Activated CD4-positive, alpha-beta T cell treated with anti-CD3 and anti-CD28 coated beads for 24 hours (primary cell): ENCODE measurements around the gene NSRP1.
"Not testable (repeated sequence)": the region's sequence is repeated elsewhere in the genome, so short reads cannot be mapped to it uniquely, and the experiment has no call there.

Experiments
- DNase-seq, 2 donors: peaks; one replicate each; pipeline ENCODE4 v3.0.0-alpha.2; 2020; ENCODE audit warnings: low read depth in 2 of 2

The NSRP1 gene

DNA sequence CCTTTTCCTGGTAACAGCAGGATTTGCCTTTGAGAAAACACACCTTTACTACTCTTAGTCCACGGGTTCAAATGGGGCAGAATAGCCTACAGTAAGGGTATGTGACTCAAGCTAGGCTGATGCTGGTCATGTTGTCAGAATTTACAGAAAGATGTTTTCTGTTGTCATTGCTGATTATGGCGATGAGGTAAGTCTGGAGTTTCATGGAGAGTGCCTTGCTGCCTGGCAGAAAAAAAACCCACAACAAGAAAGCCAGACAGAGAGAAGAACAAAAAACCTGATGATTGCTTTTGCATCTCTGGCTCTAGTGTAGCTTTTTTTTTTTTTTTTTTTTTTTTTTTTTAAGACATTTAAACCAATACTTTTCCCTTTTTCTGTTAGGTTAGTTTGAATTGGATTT, 71.0 kb downstream of the NSRP1 start:
- DNase-seq = no peak

- DNase-seq = no peak
Measured at GRCh38 chr17:30188211-30188939, 71.8 kb downstream of the NSRP1 start.

GRCh38 chr17:30191072-30191471, 74.5 kb downstream of the NSRP1 start:
- DNase-seq = no peak

DNA sequence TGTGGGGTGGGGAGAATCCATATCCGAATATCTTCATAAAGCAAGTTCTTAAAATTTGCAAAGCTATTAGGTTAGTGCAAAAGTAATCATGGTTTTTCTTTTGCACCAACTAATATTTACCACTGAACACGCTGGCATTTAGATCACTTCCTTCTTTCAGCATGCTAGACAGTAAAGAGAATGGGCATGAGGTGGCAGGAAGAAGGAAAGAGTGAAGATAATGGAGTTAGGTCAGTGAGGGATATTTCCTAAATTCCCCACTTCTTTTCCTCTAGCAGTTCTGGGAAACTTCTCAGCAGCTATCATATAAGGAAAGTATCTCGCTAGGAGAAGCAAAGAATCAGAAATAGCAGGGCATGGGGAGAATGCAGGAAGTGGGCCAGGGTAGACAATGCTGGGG, 79.9 kb downstream of the NSRP1 start:
- no peak for DNase-seq

- no peak for DNase-seq
Measured at GRCh38 chr17:30197416-30197815, 80.8 kb downstream of the NSRP1 start.

DNA sequence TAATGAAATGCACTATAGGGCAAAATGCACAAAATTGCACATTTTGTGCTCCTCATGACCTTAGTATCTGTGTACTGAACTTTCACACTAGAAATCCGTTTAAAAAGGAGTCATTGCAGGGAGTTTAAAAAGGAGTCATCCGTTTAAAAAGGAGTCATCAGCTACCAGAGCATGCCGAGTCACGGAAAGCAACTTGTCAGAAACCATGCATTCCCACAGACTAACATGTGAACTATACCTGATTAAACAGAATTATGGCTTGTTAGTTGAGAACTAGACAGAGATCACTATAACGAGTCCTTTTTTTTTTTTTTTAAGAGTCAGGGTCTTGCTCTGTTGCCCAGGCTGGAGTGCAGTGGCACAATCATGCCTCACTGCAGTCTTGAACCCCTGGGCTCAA, 83.0 kb downstream of the NSRP1 start:
- no peak for DNase-seq

DNA sequence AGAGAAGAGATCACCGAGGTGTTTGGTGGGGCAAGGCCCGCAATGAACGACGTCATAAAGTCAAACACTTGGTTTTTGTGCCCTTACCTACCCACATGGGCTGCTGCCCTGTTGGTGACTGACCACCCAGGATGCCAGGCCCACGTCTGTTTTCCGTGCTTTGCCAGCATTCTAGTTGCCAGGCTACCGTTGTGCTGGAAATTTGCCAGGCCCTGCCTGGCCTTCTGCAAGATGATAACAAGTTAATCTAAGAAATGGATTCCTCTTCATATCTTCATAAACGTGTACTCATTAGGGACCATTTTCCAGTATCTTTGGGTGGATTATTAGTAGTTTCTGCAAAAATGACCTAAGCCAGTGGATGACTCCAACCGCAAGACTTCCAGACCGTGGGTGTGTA, 83.5 kb downstream of the NSRP1 start:
- no peak for DNase-seq

- not testable (repeated sequence) for DNase-seq
Measured at GRCh38 chr17:30200656-30201055, 84.0 kb downstream of the NSRP1 start.

DNA sequence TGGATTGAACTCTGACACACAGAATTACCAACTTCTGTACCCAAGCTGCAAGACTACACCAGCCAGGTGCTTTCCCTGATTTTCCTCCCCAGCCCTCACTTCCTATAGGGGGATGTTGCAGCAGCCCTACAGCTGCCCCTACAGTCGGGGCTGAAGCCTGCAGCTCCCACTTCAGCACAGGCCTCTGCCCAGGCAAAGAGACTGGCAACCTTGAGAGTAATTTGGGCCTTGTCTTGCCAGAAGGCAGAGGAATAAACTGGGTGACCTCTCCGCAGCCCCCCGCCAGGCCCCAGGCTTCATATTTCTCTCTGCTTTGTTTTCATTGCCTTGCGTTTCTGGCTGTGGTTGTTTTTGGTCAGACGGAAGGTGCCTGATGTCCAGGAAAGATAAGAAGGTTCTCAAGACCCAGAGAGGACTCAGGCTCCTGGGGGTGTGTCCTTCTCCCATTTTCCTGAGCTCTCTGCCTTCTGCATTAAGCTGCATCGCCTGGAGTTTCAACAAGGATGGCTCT, 86.9 kb downstream of the NSRP1 start:
- DNase-seq = no peak

DNA sequence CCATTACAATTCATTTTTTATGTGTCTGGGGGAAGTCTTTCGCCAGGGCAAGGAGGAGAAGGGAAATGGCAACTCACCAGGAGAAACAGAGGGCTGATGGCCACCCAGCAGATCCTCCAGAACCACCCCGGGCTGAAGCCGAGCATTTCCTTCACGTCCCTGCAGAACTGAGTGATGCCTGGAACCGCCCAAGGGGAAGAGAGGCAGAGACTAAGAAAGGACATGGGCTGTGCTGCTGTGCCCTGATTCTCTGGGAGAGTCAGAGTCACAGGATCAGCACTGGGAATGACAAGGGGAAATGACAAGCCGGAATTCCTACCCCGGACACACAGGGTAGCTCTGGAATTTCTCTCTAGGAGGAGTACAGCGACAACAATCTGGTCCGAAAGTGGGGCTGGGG, 91.0 kb downstream of the NSRP1 start:
- no peak for DNase-seq

DNA sequence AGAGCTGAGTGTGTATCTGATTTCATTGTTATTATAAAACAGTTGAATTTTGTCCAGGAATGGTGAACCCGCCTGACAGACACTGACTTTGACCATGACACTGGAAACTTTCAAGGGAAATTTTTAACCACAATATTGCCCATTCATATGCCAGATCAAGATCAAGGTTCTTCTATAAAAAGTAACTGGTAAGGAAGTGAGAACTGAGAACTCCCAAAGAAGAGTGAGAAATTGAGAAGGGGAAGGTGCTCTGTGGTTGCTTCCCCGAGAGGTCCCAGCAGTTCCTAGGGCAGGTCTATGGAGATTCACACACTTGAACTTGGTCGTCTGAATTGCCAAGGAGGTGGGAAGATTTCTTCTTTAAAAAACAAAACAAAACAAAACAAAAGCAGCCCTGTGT, 91.6 kb downstream of the NSRP1 start:
- no peak for DNase-seq

DNA sequence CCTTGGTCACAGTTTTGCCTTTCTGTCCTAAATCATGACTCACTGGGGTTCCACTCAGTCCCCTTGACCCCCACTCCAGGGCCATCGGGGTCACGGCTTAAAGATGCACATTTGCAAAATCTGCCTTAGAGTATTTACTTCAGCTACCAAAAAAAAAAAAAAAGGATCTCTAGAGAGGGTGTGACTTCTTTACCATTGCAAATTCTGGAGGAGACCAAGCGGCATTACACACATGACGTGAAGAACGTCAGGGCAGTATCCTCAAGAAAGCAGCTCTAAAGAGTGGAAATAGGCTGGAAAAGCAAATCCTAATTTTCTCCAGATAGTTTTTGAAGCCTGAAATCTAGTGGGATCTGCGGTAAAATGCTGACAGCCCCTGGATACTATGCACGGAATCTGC, 93.3 kb downstream of the NSRP1 start:
- DNase-seq = no peak

DNA sequence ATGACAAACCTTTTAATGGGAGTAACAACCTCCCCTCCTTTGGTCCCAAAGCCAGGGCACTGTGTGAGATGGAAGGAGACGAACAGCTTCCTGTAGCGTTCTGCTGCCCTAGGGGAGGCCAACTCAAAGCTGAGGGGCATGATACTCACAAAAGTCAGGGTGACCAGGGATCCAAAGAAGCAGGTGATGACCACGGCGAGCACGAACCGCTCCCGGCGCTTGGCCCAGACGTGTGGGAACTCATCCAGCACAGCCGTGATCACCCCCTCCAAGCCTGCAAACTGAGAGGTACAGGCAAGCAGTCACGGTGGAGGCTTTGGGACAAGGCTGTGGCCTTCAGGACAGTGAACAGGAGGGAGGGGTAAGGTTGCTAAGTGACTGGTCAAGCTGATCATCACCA, 93.8 kb downstream of the NSRP1 start:
- DNase-seq = no peak

GRCh38 chr17:30210901-30211300, 94.3 kb downstream of the NSRP1 start:
- no peak for DNase-seq

DNA sequence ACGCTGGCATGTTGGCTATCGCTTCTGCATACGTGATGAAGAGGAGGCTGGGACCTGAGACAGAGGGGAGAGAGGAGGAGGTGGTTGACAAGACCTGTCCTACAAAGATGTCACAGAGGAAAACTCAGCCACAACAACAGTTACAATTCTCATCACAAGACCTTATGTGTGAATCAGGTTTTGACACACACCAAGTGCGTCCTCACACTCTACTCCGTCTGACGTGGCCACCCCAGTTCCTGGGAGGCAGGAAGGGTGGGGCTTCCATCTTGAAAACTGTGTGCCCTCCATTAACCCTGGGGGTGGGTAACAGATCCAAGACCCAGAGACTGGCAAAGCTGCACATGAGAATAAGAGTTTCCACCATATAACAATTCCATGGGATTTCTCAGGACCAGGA, 94.8 kb downstream of the NSRP1 start:
- DNase-seq = no peak

DNA sequence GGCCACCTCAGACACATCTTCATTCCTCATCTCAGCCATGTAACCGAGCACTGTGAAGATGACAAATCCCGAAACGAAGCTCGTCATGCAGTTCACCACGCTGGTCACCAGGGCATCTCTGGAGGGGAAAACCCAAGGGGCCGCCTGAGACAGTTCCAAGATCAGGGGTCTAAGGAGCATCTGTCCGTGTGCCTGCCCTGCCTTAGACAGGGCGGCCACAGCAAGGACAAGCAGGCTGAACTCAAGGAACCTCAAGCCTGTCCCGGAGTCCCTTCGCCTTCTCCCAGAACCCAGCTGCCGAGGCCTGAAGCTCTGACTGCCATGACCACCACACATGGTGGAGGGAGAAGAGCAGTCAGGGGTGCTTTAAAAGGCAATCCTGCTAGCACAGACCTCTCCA, 96.1 kb downstream of the NSRP1 start:
- DNase-seq = no peak

DNA sequence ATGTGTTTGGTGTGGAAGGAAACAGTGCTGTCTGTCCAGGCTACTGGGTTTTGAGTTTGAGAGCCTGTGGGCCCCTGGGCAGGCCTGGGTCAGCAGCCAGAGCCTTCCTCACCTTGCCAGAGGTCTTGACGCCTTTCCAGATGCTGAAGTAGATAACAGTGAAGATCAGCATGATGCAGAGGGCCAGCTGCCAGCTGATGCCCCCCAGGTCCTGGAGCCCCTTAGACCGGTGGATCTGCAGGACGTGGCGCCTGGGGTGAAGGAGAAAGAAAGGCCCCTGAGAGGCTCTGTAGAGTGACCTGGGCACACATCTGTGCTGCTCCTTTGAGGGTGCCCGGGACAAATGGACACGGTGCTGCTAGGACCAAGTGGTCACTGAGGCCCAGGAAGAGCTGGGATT, 100.4 kb downstream of the NSRP1 start:
- no peak for DNase-seq

- no peak for DNase-seq
Measured at GRCh38 chr17:30217746-30218245, 101.2 kb downstream of the NSRP1 start.

DNA sequence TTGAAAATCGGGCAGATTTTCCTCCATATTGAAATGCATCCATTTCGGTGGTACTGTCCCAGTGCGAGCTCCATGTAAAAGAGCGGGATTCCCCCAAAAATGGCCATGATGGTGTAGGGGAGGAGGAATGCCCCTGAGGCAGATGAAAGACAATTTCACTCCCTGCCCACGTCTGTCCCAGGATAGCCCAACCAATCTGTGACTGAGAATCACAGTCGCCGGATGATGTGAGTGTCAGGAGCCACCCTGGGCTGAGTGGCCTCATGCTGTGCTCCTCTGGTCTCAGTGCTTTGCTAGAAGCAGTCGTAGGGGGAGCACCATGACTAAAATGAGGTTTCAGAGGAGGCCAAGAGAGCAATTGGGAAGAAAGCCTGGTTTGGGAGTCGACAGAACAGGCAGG, 102.2 kb downstream of the NSRP1 start:
- no peak for DNase-seq

DNA sequence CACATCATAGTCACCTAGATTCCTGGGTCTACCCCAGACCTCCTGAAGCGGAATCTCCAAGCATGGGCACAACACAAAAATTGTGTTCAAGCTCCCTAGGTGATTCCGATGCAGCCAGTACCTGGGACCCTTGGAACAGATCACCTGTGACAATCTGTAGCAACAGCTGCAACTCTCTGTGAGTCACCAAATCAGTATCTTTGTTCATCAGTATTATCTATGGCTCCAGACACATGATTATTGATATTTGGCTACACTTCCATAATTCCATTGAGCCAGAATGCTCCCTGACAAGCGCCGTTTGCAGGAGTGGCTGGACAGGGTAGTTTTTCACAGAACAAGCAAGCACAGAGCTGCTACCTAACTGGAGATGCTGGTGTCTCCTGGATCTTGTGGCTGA, 102.7 kb downstream of the NSRP1 start:
- DNase-seq = no peak

DNA sequence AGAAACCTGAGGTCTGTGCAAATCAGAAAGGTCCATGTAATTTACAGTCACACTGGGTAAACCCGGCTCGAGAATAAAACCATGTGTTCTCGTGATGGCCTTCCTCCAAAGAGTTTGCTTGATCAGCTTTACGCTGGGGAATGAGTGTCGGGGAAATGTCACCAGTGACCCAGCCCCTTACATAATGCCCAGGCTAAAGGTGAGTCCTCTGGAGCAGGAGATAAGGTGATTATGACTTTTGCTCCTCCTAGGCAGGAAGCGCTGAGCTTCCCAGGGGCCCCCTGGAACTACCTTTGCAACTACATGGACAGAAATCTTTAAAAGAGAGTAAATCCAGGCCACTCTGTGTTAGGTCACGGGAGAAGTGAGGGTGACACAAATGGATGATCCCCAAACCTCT, 103.2 kb downstream of the NSRP1 start:
- no peak for DNase-seq

- DNase-seq = no peak
Measured at GRCh38 chr17:30220414-30220813, 103.8 kb downstream of the NSRP1 start.

DNA sequence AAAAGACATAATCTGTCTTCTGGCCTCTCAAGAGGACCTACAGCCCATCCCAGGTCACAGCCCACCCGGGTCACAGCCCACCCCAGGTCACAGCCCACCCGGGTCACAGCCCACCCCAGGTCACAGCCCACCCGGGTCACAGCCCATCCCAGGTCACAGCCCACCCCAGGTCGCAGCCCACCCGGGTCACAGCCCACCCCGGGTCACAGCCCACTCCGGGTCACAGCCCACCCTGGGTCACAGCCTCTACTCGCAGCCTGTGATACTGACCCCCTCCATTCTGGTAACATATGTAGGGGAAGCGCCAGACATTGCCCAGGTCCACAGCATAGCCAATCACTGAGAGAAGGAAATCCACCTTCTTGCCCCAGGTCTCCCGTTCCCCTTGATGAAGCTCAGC, 104.7 kb downstream of the NSRP1 start:
- DNase-seq = no peak

DNA sequence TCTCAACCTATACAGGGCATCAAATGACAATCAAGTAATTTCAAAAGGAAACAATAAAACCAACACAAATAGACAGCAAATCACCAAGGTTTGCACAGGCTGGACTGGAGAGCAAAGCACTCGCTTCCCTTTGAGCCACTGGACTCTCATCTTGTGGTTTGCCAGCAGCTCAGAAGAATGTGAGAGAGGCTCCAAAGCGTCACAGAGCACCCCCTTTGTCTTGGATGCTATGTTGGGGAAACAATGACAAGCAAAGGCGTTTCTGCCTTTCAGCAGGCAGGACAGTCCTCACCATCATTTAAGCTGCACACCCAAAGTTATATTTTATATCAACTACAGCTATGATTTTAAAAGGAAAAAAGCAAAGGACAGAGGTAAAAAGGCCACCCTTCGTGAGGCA, 105.6 kb downstream of the NSRP1 start:
- no peak for DNase-seq
